DMS114 treated with DMSO at 0.1 percent for 48 hours (cell line): ENCODE data around the gene PLEKHG4.

Experiments used
- DNase-seq: peaks from one replicate; lab custom pipeline; 2025; ENCODE audit not compliant: unreplicated experiment; lab: John Stamatoyannopoulos, UW

The PLEKHG4 gene

DNA sequence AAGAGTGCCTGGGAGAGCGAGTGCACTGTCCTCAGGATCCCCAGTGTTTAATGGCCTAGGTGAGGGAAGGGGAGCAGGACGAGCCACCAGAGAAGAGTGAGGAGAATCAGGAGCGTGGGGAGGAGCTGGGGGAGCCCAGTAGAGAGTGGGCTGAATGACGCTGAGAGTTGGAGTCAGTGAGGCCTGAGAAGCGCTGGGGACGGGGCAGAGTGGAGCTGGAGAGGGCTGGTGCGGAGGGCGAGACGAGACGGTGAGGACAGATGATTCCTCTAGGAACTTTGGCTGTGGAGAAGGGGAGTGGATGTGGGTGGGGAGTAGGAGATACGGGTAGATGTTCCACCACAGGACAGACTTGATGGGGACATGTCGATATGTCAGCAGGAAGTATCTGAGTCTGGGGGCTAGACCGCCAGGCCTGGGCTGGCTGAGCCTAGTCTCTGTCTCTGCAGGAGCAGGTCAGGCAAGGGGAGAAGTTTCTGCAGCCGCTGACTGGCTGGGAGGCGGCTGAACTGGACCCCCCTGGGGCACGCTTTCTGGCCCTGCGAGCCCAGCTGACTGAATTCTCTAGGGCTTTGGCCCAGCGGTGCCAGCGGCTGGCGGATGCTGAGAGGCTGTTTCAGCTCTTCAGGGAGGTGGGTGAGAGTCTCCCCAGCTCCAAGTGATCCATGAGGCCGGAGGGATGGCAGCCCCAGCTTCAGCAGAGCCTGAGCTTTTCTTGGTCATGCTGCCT, 4.7 kb downstream of the PLEKHG4 start:
- no peak for DNase-seq

- DNase-seq: peak; percentile 10
Observed at GRCh38 chr16:67284699-67285646, 5.6 kb downstream of the PLEKHG4 start.

DNA sequence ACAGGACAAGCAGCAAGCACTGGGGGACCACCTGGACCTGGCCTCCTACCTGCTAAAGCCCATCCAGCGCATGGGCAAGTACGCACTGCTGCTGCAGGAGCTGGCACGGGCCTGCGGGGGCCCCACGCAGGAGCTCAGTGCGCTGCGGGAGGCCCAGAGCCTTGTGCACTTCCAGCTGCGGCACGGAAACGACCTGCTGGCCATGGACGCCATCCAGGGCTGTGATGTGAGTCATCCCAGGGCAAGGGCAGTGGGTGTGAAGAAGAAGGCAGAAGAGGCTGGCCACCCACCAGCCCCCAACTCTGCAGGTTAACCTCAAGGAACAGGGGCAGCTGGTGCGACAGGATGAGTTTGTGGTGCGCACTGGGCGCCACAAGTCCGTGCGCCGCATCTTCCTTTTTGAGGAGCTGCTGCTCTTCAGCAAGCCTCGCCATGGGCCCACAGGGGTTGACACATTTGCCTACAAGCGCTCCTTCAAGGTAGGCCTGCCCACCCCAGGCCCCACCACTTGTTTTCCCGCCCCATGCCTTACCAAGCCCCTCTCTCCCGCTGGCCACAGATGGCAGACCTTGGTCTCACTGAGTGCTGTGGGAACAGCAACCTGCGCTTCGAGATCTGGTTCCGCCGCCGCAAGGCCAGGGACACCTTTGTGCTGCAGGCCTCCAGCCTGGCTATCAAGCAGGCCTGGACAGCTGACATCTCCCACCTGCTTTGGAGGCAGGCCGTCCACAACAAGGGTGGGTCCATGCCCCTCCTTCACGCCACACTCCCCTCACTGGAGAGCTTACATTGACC, 7.3 kb downstream of the PLEKHG4 start:
- DNase-seq: no peak

DNA sequence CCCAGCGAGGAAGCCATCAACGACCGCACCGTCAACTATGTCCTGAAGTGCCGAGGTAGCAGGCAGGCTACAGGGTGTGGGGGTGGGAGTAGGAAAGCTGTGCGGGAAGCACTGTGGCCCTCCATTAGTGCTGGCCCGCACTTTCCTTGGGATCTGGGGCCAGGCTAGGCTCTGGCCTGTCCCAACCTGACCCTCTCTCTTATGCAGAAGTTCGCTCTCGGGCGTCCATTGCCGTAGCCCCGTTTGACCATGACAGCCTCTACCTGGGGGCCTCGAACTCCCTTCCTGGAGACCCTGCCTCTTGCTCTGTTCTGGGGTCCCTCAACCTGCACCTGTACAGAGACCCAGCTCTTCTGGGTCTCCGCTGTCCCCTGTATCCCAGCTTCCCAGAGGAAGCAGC, 8.6 kb downstream of the PLEKHG4 start:
- no peak for DNase-seq

- no peak for DNase-seq
Observed at GRCh38 chr16:67291461-67291860, 12.1 kb downstream of the PLEKHG4 start.

DNA sequence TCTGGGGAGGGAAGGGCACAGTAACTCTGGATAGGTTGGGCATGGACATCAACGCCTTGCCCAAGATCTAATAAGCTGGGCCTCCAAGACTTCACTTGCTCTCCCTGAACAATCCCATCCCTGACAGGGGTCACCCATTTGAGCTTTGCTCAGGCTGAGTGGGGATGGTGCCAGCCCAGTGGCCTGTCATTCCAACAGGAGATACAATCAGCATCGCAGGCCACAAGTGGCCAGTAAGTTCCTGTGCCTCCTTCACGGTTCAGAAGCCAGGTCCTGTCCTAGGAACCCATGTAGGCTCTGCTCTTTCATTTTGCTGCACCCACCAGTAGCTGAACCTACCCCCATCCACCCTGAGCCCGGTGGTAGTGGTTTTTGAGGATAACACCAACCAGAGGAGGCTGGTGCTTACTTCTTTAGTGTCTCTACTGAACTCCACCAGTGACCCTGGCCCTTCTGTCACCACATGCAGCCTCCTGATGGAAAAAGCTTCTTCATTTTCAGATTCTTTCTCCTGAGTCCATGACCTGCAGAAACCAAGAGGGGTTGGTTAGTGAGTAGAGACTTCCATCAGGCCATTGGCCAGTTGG, 14.9 kb downstream of the PLEKHG4 start:
- no peak for DNase-seq

DNA sequence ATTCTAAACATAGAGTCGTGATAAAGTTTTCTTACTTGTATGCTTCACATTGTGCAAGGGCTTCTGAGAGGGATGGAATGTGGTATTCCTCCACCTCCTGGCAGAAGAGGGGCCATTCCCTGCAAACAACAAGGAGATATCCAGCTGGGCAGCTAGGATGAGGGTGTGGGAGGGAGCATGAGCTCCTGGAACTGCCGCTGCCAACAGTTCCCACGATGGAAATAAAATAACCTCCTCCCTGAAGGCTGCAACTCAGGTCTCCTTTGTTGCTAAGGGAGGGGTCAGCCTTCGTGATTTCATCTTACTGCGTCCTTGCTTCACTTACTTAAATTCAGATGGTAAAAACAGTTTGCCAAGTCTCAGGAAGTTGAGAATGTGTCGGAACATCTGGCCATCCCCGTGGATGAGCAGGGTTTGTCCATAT, 15.6 kb downstream of the PLEKHG4 start:
- DNase-seq: no peak

DNA sequence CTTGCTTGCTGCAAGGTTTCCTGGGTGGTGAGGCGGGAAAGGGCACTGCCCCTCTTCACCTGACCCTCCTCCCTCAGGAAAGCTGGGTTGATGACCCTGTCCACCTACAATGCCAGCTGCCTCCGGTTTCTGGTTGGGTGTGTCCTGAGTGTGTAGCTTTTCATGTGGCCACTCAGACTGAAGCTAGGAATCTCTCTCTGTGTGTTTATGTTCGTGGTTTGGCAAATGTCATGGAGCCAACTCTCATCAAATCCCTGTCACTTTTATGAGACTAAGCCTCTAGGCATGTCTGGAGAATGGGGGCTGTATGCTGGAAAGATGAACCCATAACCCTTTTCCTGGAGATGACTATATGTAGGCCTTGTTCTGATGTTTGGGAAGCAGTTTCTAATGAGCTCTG, 17.1 kb downstream of the PLEKHG4 start:
- DNase-seq: no peak

GRCh38 chr16:67298277-67298676, 18.9 kb downstream of the PLEKHG4 start:
- no peak for DNase-seq

DNA sequence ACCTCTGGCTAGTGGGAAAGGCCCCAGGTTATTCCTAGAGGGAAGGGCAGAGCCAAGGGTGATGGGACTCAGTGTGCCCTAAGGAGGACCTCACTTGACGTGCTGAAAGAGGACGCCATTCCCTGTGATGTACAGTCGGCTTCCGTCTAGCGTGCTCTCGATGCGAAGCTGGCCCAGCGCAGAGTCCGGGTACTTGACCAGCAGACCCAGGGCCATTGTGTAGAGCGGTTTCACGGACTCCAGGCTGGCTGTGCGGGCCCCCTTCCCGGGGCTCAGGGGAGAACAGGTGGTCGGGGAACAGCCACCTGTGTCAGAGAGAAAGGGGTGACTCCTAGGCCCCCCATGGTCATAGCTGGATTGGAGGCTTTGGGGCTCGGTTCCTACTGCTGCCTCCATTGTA, 19.9 kb downstream of the PLEKHG4 start:
- DNase-seq: no peak

DNA sequence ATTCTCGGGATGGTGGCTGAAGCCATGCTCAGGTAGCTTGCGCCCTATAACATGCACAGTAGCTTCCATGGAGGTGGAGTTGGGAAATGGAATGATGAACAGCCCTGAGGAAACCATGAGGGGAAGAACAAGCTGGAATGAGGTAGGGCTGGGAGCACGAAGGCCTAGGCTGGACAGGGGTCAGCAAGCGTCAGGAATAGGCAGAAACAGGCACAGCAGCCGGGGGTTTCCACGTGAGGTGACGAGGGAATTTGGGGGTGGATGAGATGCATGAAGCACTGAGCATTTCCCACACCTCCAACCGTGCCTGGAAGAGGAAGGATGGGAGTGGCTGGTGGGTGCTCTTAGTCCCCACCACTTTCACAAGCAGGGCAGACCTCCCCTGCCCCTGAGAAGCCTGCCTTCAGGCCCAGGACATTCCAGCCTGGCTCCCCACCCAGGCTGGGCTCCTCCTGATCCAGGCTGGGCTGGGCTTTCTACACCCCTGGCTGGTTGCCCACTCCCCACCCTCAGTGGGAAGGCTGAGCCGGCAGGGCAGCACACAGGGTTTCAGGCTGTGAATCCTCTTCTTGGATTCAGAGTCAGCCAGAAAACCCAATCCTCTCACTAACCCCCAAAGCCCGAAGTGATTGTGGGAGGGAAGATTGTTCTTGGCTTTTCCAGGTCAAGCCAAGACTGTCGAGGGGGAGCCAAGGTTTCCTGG, 21.9 kb downstream of the PLEKHG4 start:
- DNase-seq: no peak

GRCh38 chr16:67302076-67302475, 22.7 kb downstream of the PLEKHG4 start:
- DNase-seq: no peak

DNA sequence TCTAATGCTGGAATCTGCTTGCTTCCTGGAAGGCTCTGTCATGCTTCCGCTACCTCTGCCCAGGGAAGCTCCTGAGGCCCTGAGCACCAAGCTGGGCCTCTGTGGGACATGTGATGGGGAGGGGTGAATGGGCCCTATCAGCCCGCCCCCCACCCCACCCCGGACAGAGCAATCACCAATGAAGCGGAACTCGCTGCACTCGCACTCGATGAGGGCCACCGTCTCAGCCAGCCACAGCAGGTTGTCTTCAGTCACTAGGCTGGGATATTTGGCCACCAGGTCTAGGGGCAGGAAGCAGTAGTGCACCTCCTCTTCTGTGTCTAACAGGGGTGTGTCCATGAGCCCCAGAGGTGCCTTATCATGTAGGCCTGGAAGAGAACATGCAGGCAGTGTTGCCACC, 23.6 kb downstream of the PLEKHG4 start:
- DNase-seq: no peak

- DNase-seq: no peak
Observed at GRCh38 chr16:67304020-67304419, 24.7 kb downstream of the PLEKHG4 start.

DNA sequence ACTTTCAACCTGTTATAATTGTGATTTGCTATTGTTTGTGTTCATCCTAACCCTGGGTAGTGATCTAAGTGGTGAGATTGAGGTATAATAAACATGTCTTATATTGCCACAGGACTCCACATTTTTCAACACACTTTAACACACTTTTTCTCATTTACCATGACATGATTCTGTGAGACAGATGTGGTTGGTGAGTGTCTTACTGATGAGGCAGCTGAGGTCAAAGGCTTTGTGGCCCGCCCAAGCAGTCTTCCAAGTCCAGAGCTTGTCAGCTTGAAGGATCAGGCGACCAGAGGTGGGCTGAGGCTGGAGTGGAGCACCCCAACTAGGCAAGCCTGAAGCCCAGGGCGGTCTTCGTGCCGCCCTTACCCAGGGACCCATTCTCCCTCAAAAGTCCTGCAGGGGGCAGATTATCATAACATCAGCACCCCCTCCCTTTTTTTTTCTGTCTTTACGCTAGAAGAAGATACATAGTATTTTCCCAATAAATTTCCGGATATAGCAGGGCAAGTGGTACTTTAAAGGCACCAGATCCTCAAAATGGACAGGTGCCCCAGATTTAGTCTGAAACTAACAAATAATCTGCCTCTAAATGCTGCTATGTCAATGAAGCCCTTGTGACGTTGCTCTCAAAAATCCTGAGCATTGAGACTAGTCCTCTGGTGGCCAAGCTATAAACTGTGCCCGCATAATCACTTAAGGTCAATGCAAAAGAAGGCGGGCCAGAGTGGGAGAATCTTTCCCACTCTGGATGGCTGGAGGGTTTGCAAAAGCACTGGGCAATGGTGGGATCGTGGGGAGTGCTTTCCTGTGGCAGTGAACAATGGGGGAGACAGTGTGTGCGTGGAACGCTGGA, 26.1 kb downstream of the PLEKHG4 start:
- no peak for DNase-seq

GRCh38 chr16:67310561-67310960, 31.2 kb downstream of the PLEKHG4 start:
- DNase-seq: no peak

GRCh38 chr16:67311607-67312488, 32.5 kb downstream of the PLEKHG4 start:
- no peak for DNase-seq

DNA sequence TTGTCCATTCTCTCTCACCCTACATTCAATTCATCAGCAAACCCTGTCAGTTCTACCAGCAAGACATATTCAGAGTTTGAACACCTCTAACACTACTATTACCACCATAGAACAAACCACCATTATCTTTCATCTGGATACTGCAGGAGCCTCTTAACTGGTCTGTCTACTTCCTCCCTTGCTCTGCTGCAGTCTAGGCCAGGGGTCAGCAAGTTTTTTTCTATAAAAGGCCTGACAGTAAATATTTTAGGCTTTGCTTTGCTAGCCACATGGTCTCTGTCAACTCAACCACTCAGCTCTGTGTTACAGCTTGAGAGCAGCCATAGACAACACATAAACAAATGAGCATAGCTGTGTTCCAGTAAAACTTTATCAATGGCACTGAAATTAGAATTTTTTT, 33.4 kb downstream of the PLEKHG4 start:
- no peak for DNase-seq

DNA sequence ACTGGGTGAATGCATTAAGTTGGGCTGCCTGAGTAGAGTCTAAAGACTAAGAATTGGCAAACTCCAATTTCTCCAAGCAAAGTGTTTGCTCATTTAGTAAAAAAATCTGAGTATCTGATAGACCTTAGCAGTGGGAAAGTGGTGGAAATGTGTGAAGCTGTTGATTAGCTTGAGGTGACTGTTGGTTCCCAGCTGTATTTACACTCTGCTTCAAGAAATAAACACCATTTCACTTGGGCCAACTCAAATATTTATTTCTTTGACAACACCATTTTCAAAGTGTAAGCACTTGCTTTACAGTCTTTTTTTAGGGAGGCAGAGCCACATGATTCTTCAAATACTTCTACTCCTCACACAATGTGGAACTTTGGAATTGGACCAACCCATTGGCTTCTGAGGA, 38.5 kb downstream of the PLEKHG4 start:
- DNase-seq: no peak
